ENCODE measurements around the gene AP2A2. TPM values are rescaled to one million over a fixed set of nuclear protein-coding genes. Genes with fewer than 3 reads are reported as not detected.

AP2A2 gene
- polyA plus RNA-seq, 1 donor from 2014 or later, result 7.1 TPM

GRCh38 chr11:1060410-1060809 is 134.7 kb downstream of the AP2A2 start:
- H3K9me3 Mint-ChIP-seq, result peaks cover 2 to 6% (median 5%) of the 10 kb centered on the region in 3 donors
- H3K27ac Mint-ChIP-seq, result peak overlapping the region in 1 of 3 donors; percentile 33
- no peaks in the 10 kb centered on the region for H3K36me3 Mint-ChIP-seq
- H3K4me1 Mint-ChIP-seq, result peaks cover 0 to 2% (median 2%) of the 10 kb centered on the region in 3 donors
- H3K4me3 Mint-ChIP-seq, result no peak overlapping the region
- peaks cover 20% of the 10 kb centered on the region for H3K27me3 Mint-ChIP-seq

- Mint-ChIP-seq H3K4me1 (peaks cover 0 to 2% (median 2%) of the 10 kb centered on the region in 3 donors), H3K4me3 (no peak overlapping the region), H3K27ac (peak overlapping the region in 1 of 3 donors; percentile 33), H3K9me3 (peaks cover 2 to 6% (median 5%) of the 10 kb centered on the region in 3 donors), H3K36me3 (no peaks in the 10 kb centered on the region), H3K27me3 (peaks cover 17% of the 10 kb centered on the region)
Measured at GRCh38 chr11:1060852-1061616, 135.4 kb downstream of the AP2A2 start.

Other genes starting within 250 kb of the AP2A2 start
- 25.6 TPM for gene DEAF1, start 230.6 kb upstream of the AP2A2 start, polyA plus RNA-seq
- 35.6 TPM for gene TMEM80, start 230.1 kb upstream of the AP2A2 start, polyA plus RNA-seq
- gene EPS8L2, start 219.6 kb upstream of the AP2A2 start, polyA plus RNA-seq, result 17.3 TPM
- gene TALDO1, start 178.4 kb upstream of the AP2A2 start, polyA plus RNA-seq, result 246 TPM
- gene GATD1, start 148.4 kb upstream of the AP2A2 start, polyA plus RNA-seq, result 30.7 TPM
- 0.99 TPM for gene CEND1, start 135.8 kb upstream of the AP2A2 start, polyA plus RNA-seq
- gene SLC25A22, start 127.6 kb upstream of the AP2A2 start, polyA plus RNA-seq, result 9.5 TPM
- 6.4 TPM for gene PIDD1, start 120.6 kb upstream of the AP2A2 start, polyA plus RNA-seq
- 4,588 TPM for gene RPLP2, start 115.9 kb upstream of the AP2A2 start, polyA plus RNA-seq
- gene PNPLA2, start 107.0 kb upstream of the AP2A2 start, polyA plus RNA-seq, result 51.1 TPM
- 20.0 TPM for gene CRACR2B, start 98.0 kb upstream of the AP2A2 start, polyA plus RNA-seq
- gene CD151, start 92.9 kb upstream of the AP2A2 start, polyA plus RNA-seq, result 13.8 TPM
- 96.7 TPM for gene POLR2L, start 83.3 kb upstream of the AP2A2 start, polyA plus RNA-seq
- gene TSPAN4, start 83.0 kb upstream of the AP2A2 start, polyA plus RNA-seq, result 2.1 TPM
- gene CHID1, start 15.1 kb upstream of the AP2A2 start, polyA plus RNA-seq, result 47.5 TPM
- gene MUC6, start 110.8 kb downstream of the AP2A2 start, polyA plus RNA-seq, result not detected
- gene MUC2, start 149.0 kb downstream of the AP2A2 start, polyA plus RNA-seq, result not detected
- not detected for gene MUC5AC, start 232.1 kb downstream of the AP2A2 start, polyA plus RNA-seq

Measured in IgD-negative memory B cell (primary cell).